GM21825 (cell line): ENCODE measurements around the gene CNOT1.

Experiments
- ATAC-seq: cut with Tn5 transposase; IDR thresholded peaks from one replicate; pipeline ENCODE4 v1.9.1; 2021; ENCODE audit warnings: mild to moderate bottlenecking, moderate library complexity; ENCODE audit not compliant: unreplicated experiment

CNOT1 gene

DNA sequence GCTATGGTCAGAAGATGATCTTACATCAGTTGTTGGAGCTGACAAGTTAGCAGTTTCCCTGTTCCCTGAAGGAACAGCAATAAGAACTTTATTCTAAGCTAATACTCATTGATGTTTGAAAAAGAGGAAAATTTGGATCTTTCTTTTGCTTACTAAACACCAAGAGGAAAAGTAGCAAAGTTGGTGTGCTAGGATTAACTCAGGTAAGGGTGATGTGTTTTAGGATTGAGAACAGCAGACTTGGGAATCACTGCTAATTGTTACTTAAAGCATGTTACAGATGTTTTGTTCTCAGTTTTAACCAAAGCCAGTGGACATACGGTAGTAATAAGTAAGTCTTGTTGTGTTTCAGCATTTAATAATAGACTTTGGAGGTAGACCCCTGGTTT is 110.7 kb downstream of the CNOT1 start:
- ATAC-seq, result no peak

DNA sequence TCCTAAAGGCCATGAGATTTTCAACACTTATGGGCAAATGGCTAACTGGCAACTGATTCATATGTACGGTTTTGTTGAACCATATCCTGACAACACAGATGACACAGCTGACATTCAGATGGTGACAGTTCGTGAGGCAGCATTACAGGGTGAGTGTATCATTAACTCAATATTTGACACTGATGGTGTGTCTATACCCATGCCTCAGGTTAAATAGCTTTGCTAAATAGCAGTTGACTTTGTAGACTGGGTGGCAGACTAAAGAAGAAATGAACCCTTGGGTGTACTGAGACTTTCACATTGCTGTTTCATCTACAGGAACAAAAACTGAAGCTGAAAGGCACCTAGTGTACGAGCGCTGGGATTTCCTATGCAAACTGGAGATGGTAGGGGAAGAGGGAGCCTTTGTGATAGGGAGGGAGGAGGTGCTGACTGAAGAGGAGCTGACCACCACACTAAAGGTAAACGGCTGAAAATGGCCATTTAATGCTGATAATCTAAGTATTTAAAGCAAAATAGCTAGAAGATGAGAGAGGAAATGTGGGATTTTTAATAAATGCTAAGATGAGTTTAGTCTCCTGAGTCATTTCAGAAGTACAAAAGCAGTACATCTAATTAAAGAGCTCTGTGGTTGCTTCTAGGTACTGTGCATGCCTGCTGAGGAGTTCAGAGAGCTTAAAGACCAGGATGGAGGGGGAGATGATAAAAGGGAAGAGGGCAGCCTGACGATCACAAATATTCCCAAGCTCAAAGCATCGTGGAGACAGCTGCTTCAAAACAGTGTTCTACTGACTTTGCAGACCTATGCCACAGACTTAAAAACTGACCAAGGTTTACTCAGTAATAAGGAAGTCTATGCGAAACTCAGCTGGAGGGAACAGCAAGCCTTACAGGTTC is 111.3 kb downstream of the CNOT1 start:
- peak; percentile 36 for ATAC-seq

DNA sequence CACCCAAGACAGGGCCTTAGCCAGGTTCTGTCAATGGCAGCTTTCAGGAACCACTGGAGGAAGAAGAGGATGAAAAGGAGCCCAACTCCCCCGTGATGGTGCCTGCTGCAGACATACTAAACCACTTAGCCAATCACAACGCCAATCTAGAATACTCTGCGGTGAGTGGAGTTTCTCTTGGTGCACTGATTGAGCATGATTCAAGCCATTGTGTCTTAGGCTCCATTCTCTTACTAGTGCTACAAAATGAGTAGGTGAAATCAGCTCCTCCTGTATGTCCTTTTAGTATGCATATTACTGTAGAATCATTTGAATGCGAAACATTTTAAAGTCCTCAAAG is 112.9 kb downstream of the CNOT1 start:
- no peak for ATAC-seq

DNA sequence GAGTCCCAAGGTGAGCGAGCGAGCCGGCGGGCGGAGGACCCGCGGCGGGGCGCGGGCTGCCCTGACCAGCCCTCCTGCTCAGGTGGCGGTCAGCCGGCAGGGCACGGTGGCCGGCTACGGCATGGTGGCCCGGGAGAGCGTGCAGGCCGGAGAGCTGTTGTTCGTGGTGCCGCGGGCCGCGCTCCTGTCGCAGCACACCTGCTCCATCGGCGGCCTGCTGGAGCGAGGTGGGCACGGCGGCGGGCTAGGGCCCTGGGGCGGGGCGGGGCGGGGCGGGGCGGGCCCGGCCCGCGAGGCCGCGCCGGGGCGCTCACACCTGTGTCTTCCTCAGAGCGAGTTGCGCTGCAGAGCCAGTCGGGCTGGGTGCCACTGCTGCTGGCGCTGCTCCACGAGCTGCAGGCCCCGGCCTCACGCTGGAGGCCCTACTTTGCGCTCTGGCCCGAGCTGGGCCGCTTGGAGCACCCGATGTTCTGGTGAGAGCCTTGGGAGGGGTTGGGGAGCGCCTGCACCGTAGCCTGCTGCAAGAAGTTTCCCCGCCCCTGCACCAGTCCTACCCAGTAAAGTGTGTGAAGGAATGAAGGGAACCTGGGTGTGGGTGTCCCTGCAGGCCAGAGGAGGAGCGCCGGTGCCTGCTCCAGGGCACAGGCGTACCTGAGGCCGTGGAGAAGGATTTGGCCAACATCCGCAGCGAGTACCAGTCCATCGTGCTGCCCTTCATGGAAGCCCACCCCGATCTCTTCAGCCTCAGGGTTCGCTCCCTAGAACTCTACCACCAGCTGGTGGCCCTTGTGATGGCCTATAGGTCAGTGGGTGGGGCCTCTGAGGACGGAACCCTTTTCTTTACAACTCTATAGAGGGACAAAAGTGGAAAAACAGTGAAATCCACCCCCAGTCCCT is 113.5 kb downstream of the CNOT1 start:
- peak; percentile 36 for ATAC-seq

DNA sequence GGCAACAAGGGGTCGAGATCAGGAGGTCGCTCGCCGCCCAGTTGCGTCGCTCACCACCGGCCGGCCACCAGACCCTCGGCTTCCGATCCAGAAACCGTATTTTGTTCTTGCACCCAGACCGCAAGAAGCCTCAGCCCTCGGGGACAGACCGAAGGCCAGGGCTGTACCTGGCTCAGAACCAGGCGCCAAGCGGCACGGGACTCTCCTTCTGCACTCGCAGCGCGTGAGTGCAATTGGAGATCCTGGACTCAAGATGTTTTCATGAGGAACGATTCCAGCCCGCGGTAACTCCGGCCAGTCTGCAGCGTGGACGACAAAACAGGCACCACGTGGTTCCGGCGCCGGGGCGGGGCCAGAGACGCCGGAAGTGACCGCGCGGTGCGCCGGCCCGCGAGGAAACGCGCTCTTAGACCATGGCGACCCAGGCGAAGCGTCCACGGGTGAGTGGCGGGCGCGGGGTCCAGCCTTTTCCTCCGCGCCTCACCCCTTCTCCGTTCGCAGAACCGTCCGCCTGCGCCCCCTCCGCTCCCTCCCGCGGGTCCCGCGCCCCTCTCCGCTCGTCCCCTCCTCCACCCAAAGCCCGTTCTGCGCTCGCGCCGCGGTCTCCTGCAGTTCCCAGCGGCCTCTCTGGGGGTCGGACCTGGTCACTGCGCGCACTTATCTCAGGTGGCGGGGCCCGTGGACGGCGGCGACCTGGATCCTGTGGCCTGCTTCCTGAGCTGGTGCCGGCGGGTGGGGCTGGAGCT is 114.3 kb downstream of the CNOT1 start, which contains the start of gene SETD6:
TSS of gene SETD6 (plus strand) at position 393 of the 746 bp plus-strand sequence. CDS start at position 414, 21 bp downstream.
- ATAC-seq, result peak; percentile 67

DNA sequence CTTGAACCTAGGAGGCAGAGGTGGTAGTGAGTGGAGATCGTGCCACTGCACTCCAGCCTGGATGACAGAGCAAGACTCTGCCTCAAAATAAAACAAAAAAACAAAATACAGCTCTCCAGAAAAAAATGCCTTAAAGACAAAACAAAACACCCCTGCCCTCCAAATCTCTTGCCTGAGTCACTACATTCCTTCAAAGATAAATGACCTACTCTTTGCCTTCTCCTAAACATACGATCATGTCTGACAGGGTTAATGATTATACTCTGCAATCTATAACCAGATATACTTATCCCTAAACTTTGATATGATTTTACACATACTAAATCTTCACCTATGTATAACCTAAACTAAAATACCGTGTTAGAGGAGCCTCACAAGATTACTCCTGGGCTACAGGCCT is 115.8 kb downstream of the CNOT1 start:
- no peak for ATAC-seq

DNA sequence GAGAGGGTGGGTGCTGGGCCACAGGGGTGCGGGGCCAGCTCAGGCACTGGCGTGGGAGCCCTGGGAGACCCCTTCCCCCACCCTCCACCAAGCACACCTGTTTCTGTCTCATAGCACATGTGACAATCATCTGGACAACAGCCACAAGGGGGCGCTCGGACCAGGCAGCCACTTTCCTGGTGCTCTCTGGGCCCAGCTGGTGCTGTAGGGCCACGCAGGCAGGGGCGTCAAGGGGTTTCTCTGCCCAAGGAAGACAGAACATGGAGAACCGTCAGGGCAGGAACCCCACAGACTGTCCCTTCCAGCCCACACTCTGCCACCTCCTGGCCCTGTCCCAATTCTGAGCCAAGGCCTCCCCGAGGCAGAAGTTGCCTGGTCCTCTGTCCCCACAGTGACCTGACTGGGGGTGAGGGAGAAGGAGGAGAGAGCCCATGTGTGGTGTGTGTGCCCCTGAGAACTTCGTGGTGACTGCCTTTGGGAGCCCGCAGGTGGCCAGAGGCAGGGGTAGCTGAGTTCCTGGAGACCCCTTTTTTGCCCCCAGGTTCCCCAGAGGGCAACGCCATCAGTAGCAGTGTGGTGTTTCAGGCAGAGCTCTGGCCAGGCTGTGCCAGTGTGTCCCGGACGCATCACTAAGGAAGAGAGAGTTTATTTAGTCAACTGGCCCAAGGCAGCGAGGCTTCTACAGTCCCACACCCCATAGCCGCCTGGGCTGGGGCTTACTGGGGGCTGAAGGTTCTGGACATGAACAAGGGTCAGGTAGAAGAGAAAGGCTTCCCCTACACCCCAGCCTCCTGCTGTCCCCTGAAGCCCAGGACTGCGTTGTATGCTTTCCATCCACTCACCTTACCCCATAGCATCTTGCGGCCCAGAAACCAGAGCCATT is 117.5 kb downstream of the CNOT1 start:
- ATAC-seq, result no peak

DNA sequence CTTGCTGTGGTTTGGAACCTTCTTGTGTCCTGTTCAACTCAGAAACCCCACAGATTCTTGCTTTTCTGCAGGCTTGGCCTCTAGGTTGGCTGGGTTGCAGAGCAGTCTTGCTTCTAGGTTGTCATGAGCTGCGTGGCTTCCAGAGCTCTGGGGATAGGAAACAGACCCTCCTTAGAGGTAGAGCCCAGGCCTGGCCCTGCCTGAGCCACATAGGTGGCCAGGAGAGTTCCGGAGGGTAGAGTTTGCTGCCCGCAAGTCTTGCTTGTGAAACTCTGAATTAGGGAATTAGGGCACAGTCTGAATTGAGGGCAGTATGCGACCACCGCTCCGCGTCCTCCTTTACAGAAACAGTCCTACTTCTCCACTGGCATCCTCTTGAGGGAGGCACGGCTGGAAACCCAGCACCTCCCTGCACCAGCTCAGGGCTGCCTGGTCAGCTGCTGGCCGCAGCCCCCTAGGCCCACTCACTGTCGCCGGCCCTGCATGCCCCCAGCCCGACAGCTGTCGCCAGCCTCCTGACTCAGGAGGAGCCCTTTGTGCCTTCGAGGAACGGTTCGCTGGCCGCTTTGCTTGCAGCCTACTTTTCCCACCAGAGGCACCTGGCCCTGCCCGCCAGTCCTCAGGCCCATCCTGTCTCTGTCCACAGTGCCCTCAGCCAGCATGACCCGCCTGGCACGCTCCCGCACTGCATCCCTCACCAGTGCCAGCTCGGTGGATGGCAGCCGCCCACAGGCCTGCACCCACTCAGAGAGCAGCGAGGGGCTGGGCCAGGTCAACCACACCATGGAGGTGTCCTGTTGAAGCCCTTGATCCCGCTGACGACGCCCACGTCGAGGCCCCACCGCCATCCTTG is 118.6 kb downstream of the CNOT1 start:
- no peak for ATAC-seq

DNA sequence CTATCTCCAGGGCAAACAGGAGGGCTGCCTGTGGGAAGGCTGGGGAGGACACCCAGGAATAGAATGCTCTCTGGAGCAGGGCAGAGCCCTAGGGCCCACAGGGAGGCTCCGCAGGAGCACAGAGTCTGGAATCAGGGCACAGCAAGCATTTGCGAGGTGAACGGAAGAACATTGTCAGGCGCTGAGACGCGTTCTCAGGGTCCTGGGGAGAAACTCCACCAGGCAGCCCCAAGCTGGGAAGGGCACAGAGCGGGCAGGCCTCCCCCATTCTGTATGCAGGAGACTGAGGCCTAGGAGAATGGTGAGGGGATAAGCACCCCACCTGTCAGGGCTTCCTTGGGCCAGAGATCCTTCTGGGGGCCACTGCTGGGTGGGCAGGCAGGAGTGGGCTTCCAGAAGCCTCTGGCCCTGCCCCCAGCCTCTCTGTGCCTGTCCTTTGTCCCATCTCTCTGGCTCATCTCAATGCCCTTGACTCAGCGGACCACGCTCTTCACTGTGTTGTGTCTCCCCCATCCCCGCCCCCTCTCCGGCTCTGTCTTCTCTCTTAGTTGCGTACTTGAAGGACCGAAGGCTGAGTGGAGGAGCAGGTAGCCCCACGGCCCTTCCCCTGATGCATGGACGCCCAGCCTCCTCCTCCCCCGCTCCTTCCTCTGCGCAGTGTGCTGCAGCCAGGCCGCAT is 119.4 kb downstream of the CNOT1 start:
- no peak for ATAC-seq

DNA sequence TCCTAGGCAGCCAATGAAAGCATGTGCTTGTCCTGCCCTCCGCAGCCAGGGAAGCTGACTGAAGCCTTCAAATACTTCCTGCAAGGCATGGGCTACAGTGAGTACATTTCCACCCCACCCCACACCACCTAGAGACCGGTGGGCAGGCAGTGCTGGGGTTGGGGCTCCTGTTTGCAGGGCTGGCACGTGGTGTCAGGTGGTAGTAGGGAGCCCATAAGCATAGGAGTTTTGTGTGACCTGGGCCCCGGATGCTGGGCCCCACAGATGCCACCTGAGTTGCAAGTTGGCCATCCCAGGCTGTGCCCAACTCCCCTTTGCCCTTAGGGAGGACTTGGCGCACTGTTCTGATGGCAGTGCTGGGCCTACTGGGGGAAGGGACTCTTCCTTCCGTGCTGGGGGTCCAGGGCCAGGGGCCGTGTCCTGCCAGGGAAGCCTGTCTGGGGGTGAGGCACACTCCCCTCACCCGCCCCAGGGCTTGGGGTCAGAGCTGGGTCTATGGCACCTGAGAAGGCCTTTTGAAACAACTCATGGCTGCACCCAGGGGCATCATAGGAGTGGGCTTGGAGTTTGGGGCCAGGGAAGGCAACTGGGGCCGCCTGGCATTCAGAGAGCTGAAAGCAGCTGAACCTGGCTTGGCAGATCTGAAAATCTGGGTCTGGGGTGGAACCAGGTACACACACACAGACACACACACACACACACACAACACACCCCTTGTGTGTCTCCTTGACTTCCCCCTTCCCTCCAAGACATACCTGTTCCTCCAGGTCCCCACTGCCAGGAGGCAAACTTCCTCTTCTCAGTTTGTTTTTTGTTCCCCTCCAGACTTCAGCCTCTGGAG is 120.2 kb downstream of the CNOT1 start:
- no peak for ATAC-seq

DNA sequence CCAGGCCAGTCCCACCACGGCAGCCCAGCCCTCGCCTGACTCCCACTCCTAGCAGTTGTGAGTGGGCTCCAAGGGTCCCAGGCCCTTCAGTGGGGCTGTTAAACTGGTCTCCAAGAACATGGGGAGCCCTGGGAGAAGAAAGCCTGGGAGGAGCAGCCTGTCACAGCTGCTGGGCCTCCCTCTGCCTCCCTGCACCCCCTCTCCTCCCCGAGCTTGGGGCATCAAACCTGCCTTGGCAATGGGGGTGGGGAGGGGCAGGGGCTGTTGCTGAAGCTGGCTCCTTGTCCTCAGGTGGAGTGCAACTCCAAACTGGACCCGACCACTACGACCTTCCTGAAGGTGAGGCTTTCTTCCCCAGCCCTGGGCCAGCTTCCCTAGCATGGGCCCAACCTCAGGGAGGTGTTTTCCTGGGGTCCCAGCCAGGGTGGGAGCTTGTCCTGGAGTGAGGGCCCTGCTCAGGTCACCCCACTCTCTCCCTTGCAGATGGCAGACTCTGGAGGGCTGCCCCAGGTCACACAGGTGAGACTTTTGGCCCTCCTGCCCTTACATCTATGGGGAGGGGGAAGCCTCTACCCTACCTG is 120.9 kb downstream of the CNOT1 start:
- ATAC-seq, result no peak

DNA sequence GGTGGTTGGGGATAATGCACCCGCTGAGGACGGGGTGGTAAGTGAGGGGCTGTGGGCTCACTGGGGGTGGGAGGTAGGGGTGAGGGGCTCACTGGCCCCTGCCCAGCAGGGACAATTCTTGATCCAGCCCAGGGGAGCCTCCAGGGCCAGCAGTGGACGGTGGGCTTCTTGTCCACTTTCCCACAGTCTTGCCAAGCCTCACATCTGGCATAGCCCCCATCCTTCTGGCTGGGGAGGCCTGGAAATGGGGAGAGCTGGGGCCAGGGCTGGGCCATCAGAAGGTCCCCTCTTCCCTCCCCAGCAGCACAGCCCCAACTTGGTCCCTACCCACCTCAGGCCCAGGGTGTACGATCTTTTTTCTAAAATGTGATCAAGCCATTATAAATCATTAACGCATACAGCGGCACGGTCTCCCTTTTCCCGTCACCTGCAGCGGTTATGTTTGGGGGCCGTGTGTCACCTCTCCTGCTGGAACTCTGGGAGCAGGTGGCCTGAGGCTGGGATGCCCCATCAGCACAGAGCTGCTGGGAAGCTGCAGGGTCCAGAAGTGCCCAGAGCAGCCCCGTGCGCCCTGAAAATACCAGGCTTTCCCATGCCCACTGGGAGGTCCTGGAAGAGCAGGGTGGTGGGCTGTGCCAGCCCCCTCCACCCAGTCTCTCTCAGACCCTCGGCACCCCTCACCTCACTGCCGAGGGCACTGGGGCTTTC is 121.5 kb downstream of the CNOT1 start:
- no peak for ATAC-seq

DNA sequence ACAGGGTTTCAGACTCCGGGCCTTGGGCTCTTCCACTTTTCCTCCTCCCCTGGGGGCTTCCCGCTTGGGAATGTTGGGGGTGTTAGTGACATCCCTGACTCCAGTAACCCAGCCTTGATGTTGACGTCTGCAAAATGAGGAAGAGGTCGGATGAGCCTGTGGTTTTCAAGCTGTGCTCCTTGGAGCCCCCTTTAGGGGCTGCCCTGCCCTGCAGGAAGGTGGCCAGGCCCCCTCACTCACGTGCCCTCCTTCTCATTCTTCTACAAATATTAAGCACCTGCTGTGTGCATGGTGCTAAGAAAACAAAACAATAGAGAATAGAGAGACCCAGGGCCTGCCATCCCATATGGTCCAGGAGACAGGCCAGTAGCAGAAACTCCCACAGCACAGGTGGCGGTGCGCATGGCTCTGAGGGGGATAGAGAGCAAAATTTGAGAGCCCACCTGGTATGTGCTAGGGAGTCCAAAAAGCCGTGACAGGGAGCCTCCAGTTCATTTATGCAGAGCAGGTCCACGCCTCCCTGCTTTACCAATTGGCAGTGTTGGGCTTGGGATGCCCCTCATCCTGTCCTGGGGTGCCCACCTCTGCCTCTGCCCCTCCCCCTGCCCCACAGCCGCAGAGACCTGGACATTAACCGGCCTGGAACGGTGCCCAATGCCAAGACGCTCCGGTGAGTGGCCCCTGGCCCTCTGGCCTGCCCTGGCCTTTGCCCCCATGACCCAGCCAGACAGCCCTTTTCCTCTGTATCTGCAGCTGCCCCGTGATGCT is 122.2 kb downstream of the CNOT1 start:
- no peak for ATAC-seq

DNA sequence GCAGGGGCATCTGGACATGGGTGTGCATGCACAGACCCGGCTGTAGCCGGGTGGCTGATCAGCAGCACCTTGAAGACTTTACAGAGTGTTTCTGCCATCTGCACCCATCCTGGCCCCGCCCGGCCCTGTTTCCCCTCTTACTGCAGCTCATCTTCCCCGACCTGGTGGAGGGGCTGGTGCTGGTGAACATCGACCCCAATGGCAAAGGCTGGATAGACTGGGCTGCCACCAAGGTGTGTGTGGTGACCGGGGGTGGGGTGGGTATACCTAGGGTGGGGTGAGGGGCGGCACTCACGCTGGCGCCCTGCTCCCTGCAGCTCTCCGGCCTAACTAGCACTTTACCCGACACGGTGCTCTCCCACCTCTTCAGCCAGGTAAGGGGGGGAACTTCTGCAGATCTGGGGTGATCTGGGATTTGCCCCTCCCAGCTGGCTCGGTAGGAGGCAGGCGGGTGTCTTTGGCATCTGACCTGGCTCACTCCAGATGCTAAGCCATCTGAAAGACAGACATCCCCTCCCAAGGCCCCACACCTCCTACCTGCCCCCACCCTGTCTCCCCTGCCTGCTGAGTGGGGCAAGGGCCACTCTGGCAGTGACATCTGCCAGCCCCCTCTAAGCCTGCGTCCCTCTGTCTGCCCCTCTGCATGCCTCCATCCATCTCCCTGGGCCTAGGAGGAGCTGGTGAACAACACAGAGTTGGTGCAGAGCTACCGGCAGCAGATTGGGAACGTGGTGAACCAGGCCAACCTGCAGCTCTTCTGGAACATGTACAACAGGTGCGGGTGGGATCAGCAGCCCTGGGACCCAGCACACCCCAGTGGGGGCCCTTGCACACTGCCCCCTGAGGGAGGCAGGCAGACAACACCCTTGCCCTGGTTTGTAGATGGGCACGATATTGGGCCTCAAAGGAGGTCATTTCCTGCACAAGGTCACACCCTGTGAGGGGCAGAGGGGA is 123.1 kb downstream of the CNOT1 start:
- ATAC-seq, result no peak
